HEK293 (cell line): ENCODE data around the gene FRMD4A.

Source experiments
- MYNN ChIP-seq: fragments of 450-650 bp; formaldehyde crosslinking; IDR thresholded peaks from 2 replicates; pipeline ENCODE4 v1.5.1; 2016; ENCODE audit warnings: missing biosample characterization, missing genetic modification characterization, borderline replicate concordance
- TRIM28 ChIP-seq: IDR thresholded peaks from 2 replicates; pipeline ENCODE4 v1.6.1; 2011; ENCODE audit warnings: low read length, control low read depth, borderline replicate concordance
- ZBTB8A ChIP-seq: fragments of 450-650 bp; formaldehyde crosslinking; IDR thresholded peaks from 2 replicates; pipeline ENCODE4 v1.5.1; 2016; ENCODE audit warnings: missing biosample characterization, missing genetic modification characterization
- ZFHX2 ChIP-seq: fragments of 450-650 bp; formaldehyde crosslinking; conservative IDR thresholded peaks from 2 replicates; pipeline ENCODE4 v1.5.1; 2016; ENCODE audit warnings: missing biosample characterization, missing genetic modification characterization
- ZNF24 ChIP-seq: fragments of 450-650 bp; formaldehyde crosslinking; IDR thresholded peaks from 2 replicates; pipeline ENCODE4 v1.5.1; 2016; ENCODE audit warnings: missing biosample characterization, missing genetic modification characterization
- ZNF274 ChIP-seq, 2 experiments: fragments of 200-500 bp in 1 of 2; fragments of 450-650 bp in 1 of 2; sonication (Bioruptor generic) in 1 of 2; formaldehyde crosslinking in 1 of 2; IDR thresholded peaks; 2 replicates each; pipeline versions ENCODE4 v1.5.1 to v1.6.1; 2014 to 2016; ENCODE audit warnings: borderline replicate concordance in 1 of 2, inconsistent platforms in 1 of 2, low read length in 1 of 2, missing biosample characterization in 1 of 2, missing genetic modification characterization in 1 of 2
- ZNF292 ChIP-seq: fragments of 450-650 bp; formaldehyde crosslinking; IDR thresholded peaks from 2 replicates; pipeline ENCODE4 v1.5.1; 2016; ENCODE audit warnings: low read depth, missing biosample characterization, missing genetic modification characterization, borderline replicate concordance
- ZNF37A ChIP-seq: fragments of 450-650 bp; IDR thresholded peaks from 2 replicates; pipeline ENCODE4 v1.5.1; 2018; ENCODE audit warnings: missing biosample characterization, missing genetic modification characterization
- ZNF621 ChIP-seq: fragments of 450-650 bp; formaldehyde crosslinking; IDR thresholded peaks from 2 replicates; pipeline ENCODE4 v1.5.1; 2017; ENCODE audit warnings: missing biosample characterization, missing genetic modification characterization
- TF ChIP-seq, protein P1 (sequence below): fragments of 450-650 bp; formaldehyde crosslinking; IDR thresholded peaks from 2 replicates; pipeline ENCODE4 v1.5.1; 2016; ENCODE audit warnings: missing biosample characterization, missing genetic modification characterization
- TF ChIP-seq, protein P2 (sequence below): fragments of 450-650 bp; formaldehyde crosslinking; IDR thresholded peaks from 2 replicates; pipeline ENCODE4 v1.5.1; 2016; ENCODE audit warnings: missing biosample characterization, missing genetic modification characterization
- TF ChIP-seq, protein P3 (sequence below): fragments of 450-650 bp; formaldehyde crosslinking; IDR thresholded peaks from 2 replicates; pipeline ENCODE4 v1.5.1; 2016; ENCODE audit warnings: missing biosample characterization, missing genetic modification characterization
- TF ChIP-seq, protein P4 (sequence below): fragments of 450-650 bp; formaldehyde crosslinking; IDR thresholded peaks from 2 replicates; pipeline ENCODE4 v1.5.1; 2016; ENCODE audit warnings: missing biosample characterization, missing genetic modification characterization
- TF ChIP-seq, protein P5 (sequence below): fragments of 450-650 bp; formaldehyde crosslinking; optimal IDR thresholded peaks from 2 replicates; pipeline ENCODE3; 2016; ENCODE audit warnings: missing biosample characterization, mild to moderate bottlenecking, missing genetic modification characterization

DNA sequence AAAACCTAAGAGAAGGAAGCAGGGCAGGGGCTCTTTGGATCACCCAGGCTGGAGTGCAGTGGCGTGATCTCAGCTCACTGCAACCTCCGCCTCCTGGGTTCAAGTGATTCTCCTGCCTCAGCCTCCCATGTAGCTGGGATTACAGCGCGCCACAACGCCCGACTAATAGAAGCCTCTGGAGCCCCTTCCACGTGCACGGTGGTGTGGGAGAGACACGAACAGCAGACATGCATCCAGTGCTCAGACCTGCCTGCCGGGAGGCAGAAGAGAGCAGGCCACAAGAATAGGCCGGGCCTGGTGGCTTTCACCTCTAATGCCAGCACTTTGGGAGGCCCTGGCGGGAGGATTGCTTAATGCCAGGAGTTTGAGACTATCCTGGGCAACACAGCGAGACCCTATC, 647.7 kb downstream of the FRMD4A start:
- TF ChIP-seq, protein P1, sequence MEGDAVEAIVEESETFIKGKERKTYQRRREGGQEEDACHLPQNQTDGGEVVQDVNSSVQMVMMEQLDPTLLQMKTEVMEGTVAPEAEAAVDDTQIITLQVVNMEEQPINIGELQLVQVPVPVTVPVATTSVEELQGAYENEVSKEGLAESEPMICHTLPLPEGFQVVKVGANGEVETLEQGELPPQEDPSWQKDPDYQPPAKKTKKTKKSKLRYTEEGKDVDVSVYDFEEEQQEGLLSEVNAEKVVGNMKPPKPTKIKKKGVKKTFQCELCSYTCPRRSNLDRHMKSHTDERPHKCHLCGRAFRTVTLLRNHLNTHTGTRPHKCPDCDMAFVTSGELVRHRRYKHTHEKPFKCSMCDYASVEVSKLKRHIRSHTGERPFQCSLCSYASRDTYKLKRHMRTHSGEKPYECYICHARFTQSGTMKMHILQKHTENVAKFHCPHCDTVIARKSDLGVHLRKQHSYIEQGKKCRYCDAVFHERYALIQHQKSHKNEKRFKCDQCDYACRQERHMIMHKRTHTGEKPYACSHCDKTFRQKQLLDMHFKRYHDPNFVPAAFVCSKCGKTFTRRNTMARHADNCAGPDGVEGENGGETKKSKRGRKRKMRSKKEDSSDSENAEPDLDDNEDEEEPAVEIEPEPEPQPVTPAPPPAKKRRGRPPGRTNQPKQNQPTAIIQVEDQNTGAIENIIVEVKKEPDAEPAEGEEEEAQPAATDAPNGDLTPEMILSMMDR (tag by site-specific recombination): no peak
- TF ChIP-seq, protein P2, sequence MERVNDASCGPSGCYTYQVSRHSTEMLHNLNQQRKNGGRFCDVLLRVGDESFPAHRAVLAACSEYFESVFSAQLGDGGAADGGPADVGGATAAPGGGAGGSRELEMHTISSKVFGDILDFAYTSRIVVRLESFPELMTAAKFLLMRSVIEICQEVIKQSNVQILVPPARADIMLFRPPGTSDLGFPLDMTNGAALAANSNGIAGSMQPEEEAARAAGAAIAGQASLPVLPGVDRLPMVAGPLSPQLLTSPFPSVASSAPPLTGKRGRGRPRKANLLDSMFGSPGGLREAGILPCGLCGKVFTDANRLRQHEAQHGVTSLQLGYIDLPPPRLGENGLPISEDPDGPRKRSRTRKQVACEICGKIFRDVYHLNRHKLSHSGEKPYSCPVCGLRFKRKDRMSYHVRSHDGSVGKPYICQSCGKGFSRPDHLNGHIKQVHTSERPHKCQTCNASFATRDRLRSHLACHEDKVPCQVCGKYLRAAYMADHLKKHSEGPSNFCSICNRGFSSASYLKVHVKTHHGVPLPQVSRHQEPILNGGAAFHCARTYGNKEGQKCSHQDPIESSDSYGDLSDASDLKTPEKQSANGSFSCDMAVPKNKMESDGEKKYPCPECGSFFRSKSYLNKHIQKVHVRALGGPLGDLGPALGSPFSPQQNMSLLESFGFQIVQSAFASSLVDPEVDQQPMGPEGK: no peak
- TF ChIP-seq, protein P3, sequence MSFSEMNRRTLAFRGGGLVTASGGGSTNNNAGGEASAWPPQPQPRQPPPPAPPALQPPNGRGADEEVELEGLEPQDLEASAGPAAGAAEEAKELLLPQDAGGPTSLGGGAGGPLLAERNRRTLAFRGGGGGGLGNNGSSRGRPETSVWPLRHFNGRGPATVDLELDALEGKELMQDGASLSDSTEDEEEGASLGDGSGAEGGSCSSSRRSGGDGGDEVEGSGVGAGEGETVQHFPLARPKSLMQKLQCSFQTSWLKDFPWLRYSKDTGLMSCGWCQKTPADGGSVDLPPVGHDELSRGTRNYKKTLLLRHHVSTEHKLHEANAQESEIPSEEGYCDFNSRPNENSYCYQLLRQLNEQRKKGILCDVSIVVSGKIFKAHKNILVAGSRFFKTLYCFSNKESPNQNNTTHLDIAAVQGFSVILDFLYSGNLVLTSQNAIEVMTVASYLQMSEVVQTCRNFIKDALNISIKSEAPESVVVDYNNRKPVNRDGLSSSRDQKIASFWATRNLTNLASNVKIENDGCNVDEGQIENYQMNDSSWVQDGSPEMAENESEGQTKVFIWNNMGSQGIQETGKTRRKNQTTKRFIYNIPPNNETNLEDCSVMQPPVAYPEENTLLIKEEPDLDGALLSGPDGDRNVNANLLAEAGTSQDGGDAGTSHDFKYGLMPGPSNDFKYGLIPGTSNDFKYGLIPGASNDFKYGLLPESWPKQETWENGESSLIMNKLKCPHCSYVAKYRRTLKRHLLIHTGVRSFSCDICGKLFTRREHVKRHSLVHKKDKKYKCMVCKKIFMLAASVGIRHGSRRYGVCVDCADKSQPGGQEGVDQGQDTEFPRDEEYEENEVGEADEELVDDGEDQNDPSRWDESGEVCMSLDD: no peak
- TF ChIP-seq MYNN (tag by site-specific recombination) (no peak), ZNF292 (tag by site-specific recombination) (no peak), ZNF24 (tag by site-specific recombination) (no peak), ZNF37A (no peak), ZNF621 (no peak), TRIM28 (no peak), ZNF274 (IDR thresholded peaks at IDR 0.05; ENCODE audit: low read length) (no peak), ZNF274 (tag by site-specific recombination; IDR thresholded peaks at IDR 0.05; ENCODE audit: borderline replicate concordance) (no peak), ZBTB8A (tag by site-specific recombination) (no peak), ZFHX2 (tag by site-specific recombination) (no peak)
- TF ChIP-seq, protein P4, sequence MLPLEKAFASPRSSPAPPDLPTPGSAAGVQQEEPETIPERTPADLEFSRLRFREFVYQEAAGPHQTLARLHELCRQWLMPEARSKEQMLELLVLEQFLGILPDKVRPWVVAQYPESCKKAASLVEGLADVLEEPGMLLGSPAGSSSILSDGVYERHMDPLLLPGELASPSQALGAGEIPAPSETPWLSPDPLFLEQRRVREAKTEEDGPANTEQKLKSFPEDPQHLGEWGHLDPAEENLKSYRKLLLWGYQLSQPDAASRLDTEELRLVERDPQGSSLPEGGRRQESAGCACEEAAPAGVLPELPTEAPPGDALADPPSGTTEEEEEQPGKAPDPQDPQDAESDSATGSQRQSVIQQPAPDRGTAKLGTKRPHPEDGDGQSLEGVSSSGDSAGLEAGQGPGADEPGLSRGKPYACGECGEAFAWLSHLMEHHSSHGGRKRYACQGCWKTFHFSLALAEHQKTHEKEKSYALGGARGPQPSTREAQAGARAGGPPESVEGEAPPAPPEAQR (tag by site-specific recombination): no peak
- TF ChIP-seq, protein P5, sequence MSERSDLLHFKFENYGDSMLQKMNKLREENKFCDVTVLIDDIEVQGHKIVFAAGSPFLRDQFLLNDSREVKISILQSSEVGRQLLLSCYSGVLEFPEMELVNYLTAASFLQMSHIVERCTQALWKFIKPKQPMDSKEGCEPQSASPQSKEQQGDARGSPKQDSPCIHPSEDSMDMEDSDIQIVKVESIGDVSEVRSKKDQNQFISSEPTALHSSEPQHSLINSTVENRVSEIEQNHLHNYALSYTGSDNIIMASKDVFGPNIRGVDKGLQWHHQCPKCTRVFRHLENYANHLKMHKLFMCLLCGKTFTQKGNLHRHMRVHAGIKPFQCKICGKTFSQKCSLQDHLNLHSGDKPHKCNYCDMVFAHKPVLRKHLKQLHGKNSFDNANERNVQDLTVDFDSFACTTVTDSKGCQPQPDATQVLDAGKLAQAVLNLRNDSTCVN (tag by site-specific recombination): no peak
